Right lobe of liver (tissue), 6 donors: ENCODE data around the gene BICD2. TPM values are rescaled to one million over a fixed set of nuclear protein-coding genes. Genes with fewer than 3 reads are reported as not detected.

Source experiments
- ATAC-seq, 4 donors: fragments of 200-7000 bp; cut with Tn5 transposase; one replicate each; pipeline ENCODE4 v1.9.1; 2020; ENCODE audit warnings: mild to moderate bottlenecking in 4 of 4, moderate library complexity in 4 of 4
- DNase-seq, 3 donors: peaks; one replicate each; pipeline ENCODE4 v3.0.0-alpha.2; 2020
- H3K27ac ChIP-seq, 3 donors: fragments of 200-600 bp; one replicate each; pipeline ENCODE4 v1.8.0; 2022
- H3K27me3 ChIP-seq, 2 donors: fragments of 200-600 bp; one replicate each; pipeline ENCODE4 v1.8.0; 2022
- H3K36me3 ChIP-seq, 4 donors: fragments of 200-600 bp; sonication (generic) in 1 of 4; one replicate each; pipeline versions ENCODE4 v1.5.1 to v1.8.0; 2017 to 2022; ENCODE audit warnings: control low read depth in 1 of 4
- H3K4me1 ChIP-seq, 4 donors: fragments of 200-600 bp; sonication (generic) in 1 of 4; one replicate each; pipeline versions ENCODE4 v1.5.1 to v1.8.0; 2017 to 2022; ENCODE audit warnings: control low read depth in 1 of 4
- H3K4me3 ChIP-seq, 3 donors: fragments of 200-600 bp; one replicate each; pipeline ENCODE4 v1.8.0; 2022
- H3K9me3 ChIP-seq, 4 donors: fragments of 200-600 bp; sonication (generic) in 1 of 4; one replicate each; pipeline versions ENCODE4 v1.5.1 to v1.8.0; 2017 to 2022; ENCODE audit warnings: control low read depth in 1 of 4
- POLR2A ChIP-seq: fragments of 450-650 bp; IDR thresholded peaks from one replicate; pipeline ENCODE4 v1.6.1; 2017; ENCODE audit warnings: antibody characterized with exemption, mild to moderate bottlenecking
- WGBS: methylation state at CpG from one replicate; pipeline ENCODE4 v1.1.6; 2018; ENCODE audit warnings: low coverage, low lambda C conversion rate; ENCODE audit not compliant: insufficient coverage; ENCODE audit errors: missing lambda C conversion rate; 5-methylcytosine and 5-hydroxymethylcytosine counted together
- intact Hi-C, 2 donors: fragments of 100-400 bp; cut with DNase I; formaldehyde crosslinking; loops; one replicate each; pipeline versions ENCODE4 v1.11.2 to v1.14.1; 2022
- total RNA-seq, 6 experiments: library from RNA; depleted of rRNA in 2 of 6; stranded (reverse); fragments of >200 nt in 2 of 6; fragmentation: NEBNext Ultra II Directional in 3 of 6; extraction: Animal tissue kit (Norgen Biotek cat#: 25700) in 3 of 6; gene quantifications; one replicate each; pipeline versions ENCODE4 v1.1.0 to v1.2.4, GENCODE V29; 2016 to 2023
- TF ChIP-seq, protein P1 (sequence below), 4 donors: fragments of 200-600 bp in 3 of 4; fragments of 450-650 bp in 1 of 4; IDR thresholded peaks; one replicate each; pipeline versions ENCODE4 v1.5.1 to v1.8.0; 2016 to 2022; ENCODE audit warnings: antibody characterized with exemption in 4 of 4, mild to moderate bottlenecking in 2 of 4
- donor health status: DM: no; HTN: yes; CAD: no.
- donor health status: DM: no; HTN: no; CAD: no.
- donor health status: DM: no; HTN: no; CAD: no.
- donor health status: DM: no; HTN: yes; CAD: no.
- donor health status: DM: no; HTN: yes; CAD: no.

BICD2 gene
- total RNA-seq, 6 experiments from 2014 or later, result 6.3 to 14.9 (median 9.8) TPM

DNA sequence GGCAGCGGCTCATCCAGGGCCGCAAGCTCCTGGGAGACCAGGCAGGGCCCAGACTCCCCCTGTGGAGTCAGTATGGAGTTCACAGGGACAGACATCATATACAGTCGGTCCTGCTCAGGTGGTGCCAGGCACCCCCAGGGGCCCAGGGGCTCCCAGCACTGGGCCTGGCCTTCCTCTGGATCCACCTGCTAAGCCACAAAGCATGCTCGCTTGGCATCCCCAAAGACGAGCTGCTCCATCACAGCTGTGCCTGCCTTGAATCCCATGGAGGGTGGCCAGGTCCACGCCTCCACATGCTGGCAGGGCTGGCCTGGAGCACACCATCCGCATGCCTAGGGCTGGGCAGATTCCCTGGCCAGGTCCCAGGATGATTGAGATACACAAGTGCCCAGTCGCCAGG lies 4.6 kb downstream of the BICD2 start:
- Histone ChIP-seq H3K9me3 (no peaks in the 10 kb centered on the region), H3K27me3 (no peaks in the 10 kb centered on the region), H3K4me3 (no peak overlapping the region), H3K27ac (no peak overlapping the region), H3K36me3 (no peaks in the 10 kb centered on the region), H3K4me1 (peaks cover 0 to 15% (median 0%) of the 10 kb centered on the region in 4 donors)
- WGBS, result no CpG with 5 or more reads among the region's 8 CpGs
- no peak for TF ChIP-seq POLR2A
- TF ChIP-seq, protein P1, sequence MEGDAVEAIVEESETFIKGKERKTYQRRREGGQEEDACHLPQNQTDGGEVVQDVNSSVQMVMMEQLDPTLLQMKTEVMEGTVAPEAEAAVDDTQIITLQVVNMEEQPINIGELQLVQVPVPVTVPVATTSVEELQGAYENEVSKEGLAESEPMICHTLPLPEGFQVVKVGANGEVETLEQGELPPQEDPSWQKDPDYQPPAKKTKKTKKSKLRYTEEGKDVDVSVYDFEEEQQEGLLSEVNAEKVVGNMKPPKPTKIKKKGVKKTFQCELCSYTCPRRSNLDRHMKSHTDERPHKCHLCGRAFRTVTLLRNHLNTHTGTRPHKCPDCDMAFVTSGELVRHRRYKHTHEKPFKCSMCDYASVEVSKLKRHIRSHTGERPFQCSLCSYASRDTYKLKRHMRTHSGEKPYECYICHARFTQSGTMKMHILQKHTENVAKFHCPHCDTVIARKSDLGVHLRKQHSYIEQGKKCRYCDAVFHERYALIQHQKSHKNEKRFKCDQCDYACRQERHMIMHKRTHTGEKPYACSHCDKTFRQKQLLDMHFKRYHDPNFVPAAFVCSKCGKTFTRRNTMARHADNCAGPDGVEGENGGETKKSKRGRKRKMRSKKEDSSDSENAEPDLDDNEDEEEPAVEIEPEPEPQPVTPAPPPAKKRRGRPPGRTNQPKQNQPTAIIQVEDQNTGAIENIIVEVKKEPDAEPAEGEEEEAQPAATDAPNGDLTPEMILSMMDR (IDR thresholded peaks at IDR 0.05), result no peak
- intact Hi-C loops, result loop anchor here in 1 of 2 donors (10.0 kb wide), 1 partner anchor 95 kb away; no protein-coding TSS in a partner anchor
- ATAC-seq (peak; percentile 49 to 63 (median 56)), DNase-seq (peak; percentile 85 to 86 (median 85))

DNA sequence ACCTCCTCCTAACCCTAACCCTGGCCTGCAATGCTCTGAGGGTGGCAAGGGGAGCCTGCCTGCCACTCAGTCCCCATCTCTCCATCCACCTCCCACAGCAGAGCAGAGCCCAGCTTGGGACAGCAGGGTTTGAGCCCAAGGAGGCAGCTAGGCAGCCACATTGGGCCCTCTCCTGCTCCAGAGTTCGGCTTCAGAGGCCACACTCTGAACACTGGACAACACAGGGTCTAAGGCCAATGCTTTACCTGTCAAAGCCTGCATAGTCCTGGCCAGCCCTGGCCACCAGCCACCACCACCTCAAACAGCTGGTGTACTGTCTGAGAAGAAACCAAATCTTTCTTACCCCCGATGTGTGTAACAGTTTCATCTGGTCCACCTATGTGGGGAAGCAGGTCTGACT lies 5.2 kb downstream of the BICD2 start:
- no peak overlapping the region for H3K4me3 ChIP-seq
- WGBS, result 63% methylated on average over 1 of the region's 2 CpGs
- H3K9me3 ChIP-seq, result no peaks in the 10 kb centered on the region
- no peaks in the 10 kb centered on the region for H3K36me3 ChIP-seq
- intact Hi-C loops, result no loop called here
- H3K4me1 ChIP-seq, result peaks cover 0 to 15% (median 0%) of the 10 kb centered on the region in 4 donors
- no peak for ATAC-seq
- H3K27ac ChIP-seq, result no peak overlapping the region
- no peak for DNase-seq
- TF ChIP-seq, protein P1 (IDR thresholded peaks at IDR 0.05), result no peak
- no peak for TF ChIP-seq POLR2A
- no peaks in the 10 kb centered on the region for H3K27me3 ChIP-seq

DNA sequence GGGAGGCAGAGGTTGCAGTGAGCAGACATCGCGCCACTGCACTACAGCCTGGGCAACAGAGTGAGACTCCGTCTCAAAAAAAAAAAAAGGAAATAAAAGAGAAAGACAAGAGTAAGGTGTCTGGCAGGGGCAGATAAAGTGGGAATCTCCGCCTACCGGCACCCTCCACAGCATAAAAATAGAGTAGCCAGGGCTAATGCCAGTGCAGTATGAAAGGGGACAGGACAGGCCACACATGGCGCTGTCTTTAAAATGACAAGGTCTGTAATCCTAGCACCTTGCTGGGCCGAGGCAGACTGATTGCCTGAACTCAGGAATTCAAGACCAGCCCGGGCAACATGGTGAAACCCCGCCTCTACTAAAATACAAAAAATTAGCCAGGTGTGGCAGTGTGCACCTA lies 7.8 kb downstream of the BICD2 start:
- ATAC-seq (no peak), DNase-seq (peak in 1 of 3 donors; percentile 21)
- no peaks in the 10 kb centered on the region for H3K9me3 ChIP-seq
- TF ChIP-seq POLR2A, result no peak
- no peak overlapping the region for H3K4me3 ChIP-seq
- intact Hi-C loops, result no loop called here
- H3K27me3 ChIP-seq, result no peaks in the 10 kb centered on the region
- peaks cover 0 to 4% (median 0%) of the 10 kb centered on the region in 4 donors for H3K4me1 ChIP-seq
- no peaks in the 10 kb centered on the region for H3K36me3 ChIP-seq
- H3K27ac ChIP-seq, result no peak overlapping the region
- 81% methylated on average over 6 of the region's 9 CpGs for WGBS

DNA sequence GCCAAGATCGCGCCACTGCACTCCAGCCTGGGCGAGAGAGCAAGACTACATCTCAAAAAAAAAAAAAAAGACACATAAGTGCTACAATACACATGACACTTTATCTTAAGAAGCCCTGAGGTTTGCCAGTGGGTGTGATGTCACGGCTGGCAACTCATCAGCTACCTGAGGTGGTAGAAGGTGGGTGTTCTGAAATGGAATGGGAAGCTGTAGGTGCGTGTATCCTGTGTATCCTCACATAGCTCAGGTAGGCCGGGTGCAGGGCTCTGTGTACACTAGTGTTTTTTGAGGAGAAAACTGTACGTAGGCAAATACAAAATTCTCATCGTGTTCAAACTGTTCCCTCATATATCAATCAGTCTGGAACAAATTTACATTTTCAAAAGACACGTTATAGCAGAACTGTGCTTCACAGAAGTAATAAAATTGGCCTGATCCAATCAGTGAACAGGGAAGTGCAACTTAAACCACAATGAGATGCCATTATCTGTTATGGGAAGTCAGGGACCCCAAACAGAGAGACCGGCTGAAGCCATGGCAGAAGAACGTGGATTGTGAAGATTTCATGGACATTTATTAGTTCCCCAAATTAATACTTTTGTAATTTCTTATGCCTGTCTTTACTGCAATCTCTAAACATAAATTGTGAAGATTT lies 10.4 kb downstream of the BICD2 start:
- no peaks in the 10 kb centered on the region for H3K4me1 ChIP-seq
- ATAC-seq, result no peak
- intact Hi-C loops, result no loop called here
- 95% methylated on average over 9 of the region's 11 CpGs for WGBS
- H3K27me3 ChIP-seq, result no peaks in the 10 kb centered on the region
- no peak overlapping the region for H3K4me3 ChIP-seq
- no peaks in the 10 kb centered on the region for H3K36me3 ChIP-seq
- no peak overlapping the region for H3K27ac ChIP-seq
- no peaks in the 10 kb centered on the region for H3K9me3 ChIP-seq
- DNase-seq, result peak in 1 of 3 donors; percentile 23
- no peak for TF ChIP-seq POLR2A
- TF ChIP-seq, protein P1 (IDR thresholded peaks at IDR 0.05), result no peak

DNA sequence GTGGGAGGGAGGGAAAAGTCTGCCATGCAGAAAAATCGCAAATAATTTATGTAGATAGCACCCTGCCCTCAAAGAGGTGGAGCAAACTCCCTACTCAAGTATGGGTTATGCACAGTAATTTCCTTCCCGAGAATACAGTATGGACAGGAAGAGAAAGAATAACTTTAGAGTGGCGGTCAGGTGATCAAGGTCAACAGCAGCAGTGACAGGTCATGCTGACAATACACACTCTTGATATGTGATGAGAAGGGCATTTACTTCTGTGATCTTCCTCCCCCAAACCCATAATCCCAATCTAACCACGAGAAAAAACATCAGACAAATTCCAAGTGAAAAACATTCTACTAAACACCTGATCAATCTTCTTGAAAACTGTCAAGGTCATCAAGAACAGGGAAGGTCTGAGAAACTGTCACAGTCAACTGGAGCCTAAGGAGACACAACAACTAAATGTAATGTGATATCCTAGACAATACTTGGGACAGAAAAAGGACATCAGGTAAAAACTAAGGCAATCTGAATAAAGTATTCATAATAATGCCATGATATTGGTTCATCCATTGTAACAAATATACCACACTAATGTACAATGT lies 11.7 kb downstream of the BICD2 start:
- no peaks in the 10 kb centered on the region for H3K27me3 ChIP-seq
- H3K9me3 ChIP-seq, result no peaks in the 10 kb centered on the region
- intact Hi-C loops, result no loop called here
- TF ChIP-seq, protein P1 (IDR thresholded peaks at IDR 0.05), result no peak
- TF ChIP-seq POLR2A, result no peak
- DNase-seq (no peak), ATAC-seq (no peak)
- 65% methylated on average over 4 of the region's 4 CpGs for WGBS
- H3K27ac ChIP-seq, result no peak overlapping the region
- no peak overlapping the region for H3K4me3 ChIP-seq
- no peaks in the 10 kb centered on the region for H3K4me1 ChIP-seq
- no peaks in the 10 kb centered on the region for H3K36me3 ChIP-seq
